ENCODE data around the gene CSF1R.

The CSF1R gene

DNA sequence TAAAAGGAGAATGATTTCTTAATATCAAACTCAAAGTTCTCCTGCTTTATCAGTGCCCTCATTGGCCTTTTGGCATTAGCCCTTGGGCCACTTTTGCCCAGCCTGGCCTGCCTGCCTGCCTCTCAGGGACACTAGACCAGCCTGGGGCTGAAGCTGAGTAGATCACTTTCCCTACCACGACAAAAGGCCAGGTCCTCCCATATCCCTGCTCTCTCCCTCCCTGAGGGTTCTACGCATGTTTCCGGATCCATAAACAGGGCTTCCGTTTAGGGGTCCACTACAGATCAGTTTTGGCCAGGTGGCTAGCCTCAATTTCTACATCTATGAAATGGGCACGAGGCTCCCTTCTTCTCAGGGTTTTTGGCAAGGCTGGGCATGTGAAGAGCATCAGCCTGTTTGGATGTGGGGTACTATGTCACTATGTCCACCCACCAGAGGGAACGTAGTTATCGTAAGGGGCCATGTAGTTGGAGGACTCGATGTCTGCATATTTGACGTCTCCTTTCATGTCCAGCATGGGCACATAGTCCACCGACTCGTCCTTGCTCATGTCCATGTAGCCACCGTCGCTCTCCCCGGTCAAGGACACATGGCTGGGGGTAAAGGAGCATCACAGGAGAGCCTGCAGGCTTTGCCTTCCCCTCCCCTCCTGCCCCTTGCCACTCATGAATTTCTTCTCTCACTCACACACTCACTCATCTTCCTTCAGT, 35.2 kb upstream of the CSF1R start:
- in situ Hi-C loops (cut with MboI; ENCODE audit: low sequenced_read_pairs) = no loop called here

DNA sequence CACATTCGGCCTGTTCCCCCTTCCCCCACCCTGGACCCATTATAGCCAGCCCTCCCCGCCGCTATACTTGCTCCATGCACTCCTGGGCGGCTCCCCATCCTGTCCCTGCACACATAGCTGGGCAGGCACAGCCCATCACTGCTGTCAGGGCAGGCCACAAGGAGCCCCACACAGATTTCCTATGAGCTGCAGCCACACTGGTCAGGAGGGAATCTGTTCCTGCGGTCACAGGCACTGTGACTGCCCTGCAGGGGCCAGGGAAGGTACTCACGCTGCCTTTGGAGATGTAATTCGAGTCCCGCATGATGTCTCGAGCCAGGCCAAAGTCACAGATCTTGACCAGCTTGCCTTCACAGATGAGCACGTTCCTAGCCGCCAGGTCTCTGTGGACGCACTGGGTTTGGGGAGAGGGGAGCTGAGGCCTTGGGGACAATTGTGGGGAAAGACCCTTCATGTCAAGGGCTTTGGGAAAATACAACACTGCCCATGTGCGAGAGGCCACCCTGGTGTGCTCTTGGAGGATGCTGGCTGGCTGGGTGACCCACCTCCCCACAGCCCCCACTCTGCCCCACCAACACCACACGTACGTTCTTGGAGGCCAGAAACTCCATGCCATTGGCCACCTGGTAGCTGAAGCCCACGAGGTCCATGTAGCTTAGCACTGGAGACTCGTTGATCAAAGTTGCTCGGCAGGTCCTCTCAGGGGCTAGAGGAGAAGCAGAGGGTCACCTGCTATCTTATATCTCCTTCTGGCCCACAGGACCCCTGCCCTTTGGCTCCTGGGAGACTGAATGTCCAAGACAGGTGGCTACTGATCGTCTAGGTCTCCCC, 34.5 kb upstream of the CSF1R start:
- in situ Hi-C loops (cut with MboI; ENCODE audit: low sequenced_read_pairs) = no loop called here

DNA sequence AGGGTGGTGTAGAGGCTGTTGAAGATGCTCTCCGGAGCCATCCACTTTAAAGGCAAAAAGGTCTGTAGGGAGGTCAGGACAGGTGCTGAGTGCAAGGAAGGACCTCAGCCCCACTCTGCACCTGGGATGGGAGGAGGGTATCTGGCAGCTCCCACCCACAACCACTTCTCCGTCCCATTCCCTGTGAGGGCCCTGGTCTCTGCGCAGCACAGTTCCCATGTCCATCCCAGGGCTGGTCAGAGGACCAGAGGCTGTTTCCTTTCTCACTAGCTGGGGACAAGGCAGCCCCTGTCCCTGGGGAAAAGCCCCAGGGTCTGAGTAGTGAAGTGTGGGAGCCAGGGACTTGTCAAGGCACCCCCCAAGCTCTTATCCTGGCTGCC, 33.7 kb upstream of the CSF1R start:
- in situ Hi-C loops (cut with MboI; ENCODE audit: low sequenced_read_pairs) = no loop called here

DNA sequence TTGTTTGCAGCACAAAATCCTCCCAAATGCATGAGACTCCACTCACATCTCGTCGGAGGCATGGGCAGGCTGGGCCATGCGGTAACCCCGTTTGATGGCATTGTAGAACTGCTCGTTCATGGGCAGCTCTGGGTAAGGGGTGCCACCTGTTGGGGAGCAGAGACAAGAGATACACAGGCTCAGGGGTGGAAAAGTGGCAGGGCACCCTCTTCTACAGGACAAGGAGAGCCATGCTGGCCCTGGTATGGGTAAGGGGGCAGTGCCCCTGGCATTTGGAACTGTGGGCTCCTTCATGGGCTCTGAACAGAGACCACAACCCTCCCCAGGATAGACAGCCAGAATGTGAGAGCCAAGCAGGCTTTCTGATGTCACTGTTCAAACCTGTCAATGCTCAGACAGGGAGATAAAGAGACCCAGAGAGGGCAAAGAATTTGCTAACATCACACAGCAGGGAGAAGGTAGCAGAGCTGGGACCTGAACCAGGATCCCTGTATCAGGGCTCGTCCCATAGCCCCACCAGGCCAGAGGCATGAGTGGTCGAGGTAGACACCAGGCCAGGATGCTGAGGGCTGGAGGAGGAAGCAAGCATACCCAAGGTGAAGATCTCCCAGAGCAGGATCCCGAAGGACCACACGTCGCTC, 33.2 kb upstream of the CSF1R start:
- in situ Hi-C loops (cut with MboI; ENCODE audit: low sequenced_read_pairs) = no loop called here

DNA sequence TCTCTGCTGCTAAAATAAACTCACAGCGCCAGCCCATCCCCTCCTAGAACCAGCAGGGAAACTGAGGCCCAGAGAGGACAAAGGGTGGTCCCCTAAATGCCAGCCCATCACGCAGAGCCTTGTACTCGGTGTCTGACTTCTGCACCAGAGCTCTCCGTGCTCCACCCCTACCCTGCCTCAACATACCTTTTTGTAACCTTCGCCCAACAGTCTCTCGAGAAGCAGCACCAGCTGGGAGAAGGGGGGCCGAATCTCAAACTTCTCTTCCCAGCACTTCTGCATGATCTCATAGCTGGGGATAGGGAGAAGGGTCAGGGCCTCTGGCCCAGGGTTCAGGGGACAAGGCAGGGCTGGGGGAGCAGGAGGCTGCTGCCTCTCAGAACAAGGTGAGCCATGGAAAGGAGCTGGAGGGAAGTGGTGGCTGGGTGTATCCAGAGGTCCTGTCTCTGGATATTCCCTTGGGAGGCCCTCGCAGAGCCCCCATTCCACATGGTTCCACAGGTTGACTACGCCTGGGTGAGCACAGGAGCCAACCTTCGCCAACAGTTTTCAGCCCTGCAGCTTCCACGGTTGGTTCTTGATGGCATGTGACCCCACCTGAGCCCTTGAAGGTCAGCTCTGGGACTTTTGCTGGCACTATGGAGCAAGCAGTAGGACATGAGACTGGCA, 32.3 kb upstream of the CSF1R start:
- in situ Hi-C loops (cut with MboI; ENCODE audit: low sequenced_read_pairs) = no loop called here

DNA sequence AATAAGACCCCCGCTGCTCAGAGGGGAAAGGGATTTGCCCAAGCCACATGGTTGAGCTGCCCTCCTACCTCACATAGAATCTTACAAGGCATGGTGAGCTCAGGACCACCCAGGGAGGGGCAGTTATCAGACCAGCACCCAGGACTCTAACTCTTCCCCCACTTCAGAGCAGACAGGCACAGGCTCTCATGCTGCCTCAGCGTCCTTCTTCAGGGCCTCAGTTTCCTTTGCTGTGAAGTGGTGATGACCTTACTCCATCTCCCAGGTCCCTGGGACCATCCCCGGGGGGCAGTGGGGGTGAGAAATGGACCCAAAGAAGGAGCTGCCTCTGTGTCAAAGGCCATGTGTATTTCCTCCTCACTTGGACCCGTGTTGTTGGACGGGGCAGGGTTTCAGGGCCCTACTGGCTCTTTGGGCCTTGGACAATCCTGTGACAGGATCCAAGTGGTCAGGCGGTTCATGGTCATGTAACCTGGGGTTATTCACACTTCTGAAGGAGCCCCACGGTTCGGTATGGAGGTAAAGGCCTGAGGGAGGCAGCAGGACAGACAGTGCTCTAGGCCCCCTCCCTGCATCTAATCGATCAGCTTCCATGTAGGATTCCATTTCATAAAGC, 31.7 kb upstream of the CSF1R start:
- in situ Hi-C loops (cut with MboI; ENCODE audit: low sequenced_read_pairs) = no loop called here

DNA sequence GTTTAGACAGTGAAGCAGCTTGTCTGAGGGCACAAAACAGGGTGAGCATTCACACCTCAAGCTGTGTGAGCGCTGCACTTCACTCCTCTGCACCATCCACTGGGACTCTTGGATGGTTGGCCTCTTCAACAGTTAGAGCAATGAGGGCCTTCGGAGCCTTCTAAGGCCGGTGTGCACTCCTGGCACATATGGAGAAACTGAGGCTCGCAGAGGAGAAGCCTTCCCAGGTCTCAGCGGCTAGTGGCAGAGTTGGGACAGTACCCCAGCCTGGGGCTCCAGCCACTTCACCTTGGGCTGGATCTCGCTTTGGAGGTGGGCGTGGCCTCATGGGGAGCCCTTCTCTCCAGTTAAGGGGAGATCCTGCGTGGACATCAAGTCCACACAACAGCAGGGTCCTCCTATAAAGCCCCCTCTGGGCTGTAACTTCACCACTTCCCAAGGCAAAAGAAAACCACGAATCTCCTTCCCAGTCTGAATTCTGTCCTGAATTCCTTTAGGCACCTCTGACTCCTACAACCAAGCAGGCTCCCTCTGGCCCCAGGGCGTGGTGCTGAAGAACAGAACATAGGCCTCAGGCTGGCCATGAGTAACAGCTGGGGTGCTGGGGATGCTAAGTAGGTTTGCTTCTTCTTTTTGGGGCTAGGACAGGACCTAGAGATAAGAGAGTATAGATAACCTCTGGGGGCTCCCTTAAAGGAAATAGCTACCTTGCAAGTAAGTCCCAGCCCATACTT, 30.5 kb upstream of the CSF1R start:
- in situ Hi-C loops (cut with MboI; ENCODE audit: low sequenced_read_pairs) = no loop called here

DNA sequence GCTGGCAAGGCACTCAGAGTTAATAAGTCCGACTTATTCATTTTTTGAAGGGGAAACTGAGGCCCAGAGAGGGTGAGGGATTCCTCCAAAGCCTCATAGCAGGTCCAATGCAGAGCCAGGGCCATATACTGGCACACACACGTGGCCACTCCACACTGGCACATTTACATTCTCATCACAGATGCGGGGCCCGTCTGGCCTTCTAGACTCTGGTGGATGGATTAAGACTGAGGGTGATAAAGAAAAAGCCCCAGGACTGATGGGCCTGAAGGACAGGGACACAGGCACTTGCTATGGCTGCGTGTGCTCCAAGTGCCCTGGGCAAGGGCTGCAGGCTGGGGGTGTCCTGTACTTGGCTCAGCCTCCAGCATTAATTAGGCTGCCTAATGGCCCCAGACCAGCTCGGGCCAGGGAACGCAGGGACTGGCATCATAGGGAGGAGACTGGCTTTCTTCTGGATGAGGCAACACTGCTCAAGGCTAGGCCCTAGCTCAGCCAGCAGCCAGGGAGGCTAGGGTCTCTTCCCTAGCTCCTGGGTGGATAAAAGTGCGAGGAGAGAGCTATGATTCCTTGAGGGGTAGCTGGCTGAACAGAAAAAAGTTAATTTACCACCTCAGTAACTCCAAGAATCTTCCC, 28.5 kb upstream of the CSF1R start:
- in situ Hi-C loops (cut with MboI; ENCODE audit: low sequenced_read_pairs) = no loop called here

DNA sequence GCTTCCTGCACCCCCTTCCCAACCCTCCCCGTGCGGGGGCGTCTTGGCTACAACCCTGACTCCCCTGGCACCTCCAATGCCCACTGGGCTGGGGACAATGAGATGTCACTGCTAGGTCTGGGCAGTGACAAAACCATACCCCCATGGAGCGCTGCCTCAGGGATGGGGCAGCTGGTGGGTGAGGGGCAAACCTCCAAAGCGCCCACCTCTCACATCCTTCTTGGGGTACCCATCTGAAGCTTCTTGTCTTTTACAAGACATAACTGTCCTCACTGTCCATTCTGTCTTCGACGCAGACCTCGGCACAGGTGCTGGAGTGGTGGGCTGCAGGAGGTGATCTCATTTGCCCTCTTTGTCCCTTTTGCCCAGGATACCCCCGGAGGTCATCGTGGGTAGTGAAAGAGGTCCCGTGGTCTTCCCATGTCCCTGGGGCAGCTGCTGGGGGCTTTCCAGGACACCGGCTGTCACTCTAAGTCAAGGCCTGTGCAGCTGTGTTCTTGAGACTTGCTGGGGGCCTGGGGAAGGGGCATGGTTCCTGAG, 27.8 kb upstream of the CSF1R start:
- in situ Hi-C loops (cut with MboI; ENCODE audit: low sequenced_read_pairs) = no loop called here

DNA sequence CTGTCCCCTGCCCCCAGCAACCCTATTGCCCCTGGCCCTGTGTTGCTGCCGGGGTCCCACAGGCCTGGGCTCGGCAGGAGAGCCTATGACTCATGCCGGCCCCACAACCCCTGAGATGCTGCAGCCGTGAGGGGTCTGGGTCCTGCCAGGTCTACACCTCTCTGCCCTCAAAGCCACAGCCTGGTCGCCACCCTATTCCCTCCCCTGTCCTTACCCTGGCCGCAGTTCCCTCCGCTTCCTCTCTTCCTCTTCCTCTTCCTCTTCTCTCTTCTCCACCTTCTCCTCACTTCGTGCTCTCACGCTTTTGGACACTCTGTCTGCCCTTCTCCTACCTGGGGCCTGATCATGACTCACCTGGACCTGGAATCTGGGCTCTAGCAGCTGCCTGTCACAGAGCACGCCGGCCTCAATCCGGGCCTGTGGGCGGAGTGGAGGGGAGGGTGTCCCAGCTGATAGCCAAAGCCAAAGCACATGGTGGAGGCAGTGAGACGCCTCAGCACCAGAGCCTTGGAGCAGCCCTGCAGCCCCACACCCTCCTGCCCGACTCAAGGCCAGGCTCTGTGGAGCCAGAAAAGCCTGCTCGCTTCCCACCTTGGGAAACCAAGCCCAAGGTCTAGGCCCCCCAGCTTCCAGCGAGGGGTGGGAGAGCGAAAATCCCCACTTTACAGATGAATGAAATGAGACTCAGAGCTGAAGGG, 26.8 kb upstream of the CSF1R start:
- in situ Hi-C loops (cut with MboI; ENCODE audit: low sequenced_read_pairs) = no loop called here

DNA sequence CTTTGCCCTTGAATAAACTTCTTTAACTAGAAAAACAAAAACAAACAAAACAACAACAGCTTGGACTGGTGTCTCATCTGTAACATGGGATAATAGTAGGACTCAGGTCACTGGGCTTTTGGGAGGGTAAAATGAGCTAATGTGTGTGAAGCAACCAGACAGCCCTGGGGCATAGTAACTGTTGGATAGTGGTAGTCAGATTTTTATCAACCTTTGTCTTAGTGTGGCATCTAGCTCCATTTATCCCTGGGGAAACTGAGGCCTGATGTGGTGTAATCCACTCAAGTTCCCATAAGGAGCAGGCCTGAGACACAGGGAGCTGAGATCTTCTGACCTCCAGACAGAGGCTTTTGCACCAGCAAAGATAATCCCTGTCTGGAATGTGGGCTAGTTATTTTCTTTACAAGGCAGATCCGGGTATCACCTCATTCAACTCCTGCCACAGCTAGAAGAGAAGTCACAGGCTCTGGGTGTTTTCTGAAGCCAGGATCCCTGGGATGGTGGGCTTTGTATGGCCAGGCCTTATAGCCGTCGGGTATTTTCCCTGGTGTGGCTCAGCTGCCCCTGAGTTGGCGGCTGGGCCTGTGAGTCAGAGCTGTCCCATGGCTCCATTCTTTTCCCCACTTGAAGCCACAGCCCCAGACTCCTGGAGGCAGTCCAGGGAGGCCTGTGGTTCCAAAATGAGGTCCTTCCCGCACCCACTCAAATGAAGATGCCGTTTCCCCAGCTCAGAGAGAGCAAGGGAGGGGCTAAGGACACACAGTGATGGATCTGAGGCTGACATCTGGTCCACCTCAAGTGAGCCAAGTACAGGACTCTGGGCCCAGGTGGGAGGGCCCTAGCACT, 26.1 kb upstream of the CSF1R start:
- in situ Hi-C loops (cut with MboI; ENCODE audit: low sequenced_read_pairs) = no loop called here

DNA sequence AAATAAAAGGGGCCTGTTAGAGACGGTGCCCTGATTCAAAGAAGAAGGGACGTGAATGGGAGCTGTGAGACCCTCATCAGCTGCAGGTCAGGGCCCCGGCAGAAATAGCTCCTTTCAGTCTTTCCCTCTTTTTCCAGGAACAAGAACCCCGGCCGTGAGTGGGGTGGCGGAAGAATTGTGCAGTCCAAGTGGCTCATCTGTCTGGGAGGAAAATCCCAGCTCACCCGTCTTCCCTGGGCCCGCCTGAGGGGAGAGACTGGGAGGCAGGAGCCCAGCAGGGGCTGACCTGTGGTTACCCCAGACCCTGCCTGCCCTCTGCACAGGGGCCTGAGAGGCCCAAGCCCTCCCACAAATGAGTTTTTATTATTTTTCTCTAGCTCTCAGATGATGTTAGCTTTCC, 24.8 kb upstream of the CSF1R start:
- in situ Hi-C loops (cut with MboI; ENCODE audit: low sequenced_read_pairs) = no loop called here

DNA sequence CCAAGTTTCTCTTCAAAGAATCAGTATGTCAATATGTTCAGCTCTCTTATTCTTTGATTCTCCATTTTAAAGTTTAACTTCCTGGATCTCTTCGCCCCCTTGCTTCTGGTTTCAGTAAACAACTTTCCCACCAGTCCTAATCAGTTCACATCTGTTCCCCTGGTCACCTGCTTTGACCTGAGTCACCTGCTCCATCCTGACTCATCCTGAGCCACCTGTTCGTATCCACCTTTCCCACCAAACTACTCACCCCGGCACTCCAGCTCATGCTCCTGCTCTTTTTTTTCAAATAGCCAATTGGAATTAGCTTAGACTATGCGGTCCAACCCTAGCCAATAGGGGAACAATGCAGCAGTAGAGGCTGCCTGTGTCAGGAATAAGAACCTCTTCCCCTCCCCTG, 23.6 kb upstream of the CSF1R start:
- in situ Hi-C loops (cut with MboI; ENCODE audit: low sequenced_read_pairs) = no loop called here

DNA sequence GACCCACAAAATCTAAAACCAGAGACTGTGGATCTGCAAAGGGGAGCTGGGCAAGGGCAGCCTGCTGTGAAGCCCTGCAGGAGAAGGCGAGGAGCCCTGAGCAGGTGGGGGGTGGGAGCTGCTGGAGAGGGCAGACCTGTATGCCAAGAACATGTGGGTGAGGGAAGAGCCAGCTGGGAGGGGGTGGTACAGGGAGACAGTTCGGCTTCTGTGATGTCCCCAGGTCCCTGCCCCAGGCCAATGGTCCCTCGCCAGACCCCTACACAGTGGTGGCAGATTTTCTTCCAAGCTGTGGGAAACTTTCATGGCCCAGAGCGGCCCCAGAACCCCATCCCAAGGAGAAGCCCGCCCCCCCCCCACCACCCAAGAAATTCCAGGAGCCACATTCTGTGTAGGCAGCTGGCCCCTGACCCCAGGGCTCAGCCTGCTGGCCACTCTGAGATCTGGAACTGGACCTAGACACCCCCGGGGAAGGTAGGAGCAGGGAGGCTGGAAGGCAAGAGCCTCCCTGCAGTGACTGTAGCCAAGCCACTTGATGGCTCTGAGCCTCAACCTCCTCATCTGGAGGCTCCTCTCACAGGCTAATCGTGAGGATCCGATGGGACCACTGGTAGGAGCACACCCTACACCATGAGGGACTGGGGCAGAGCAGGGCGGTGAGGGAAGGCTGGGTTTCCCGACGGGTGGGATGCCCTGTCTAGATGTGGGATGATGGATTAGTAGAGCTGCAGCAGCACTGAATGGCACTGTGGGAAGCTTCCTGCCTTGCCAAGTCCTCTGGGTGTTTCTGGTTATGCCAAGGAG, 22.6 kb upstream of the CSF1R start:
- in situ Hi-C loops (cut with MboI; ENCODE audit: low sequenced_read_pairs) = no loop called here

DNA sequence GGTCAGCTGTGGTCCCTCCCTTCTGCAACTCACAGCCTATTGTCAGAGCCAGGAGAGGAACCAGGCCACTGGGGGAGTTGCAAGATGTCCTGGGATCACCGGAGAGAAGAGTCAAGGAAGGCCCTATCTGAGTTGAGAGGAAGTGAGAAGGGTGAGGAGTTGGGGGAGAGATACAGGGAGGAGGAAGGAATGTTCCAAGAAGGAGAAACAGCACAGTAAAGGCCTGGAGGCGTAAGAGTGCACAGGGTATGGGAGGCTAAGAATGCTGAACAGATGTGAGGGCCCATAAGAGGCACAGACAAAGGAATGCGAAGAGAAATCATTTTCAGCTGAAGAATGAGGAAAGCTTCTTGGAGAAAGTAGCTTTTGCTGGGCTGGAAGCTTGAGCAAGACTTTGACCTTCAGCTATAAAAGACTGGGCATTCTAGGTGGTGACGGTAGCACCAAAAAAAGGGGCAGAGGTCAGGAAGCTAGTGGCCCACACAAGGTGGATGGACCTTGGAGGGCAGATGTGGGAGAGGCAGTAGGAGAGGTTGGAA, 21.6 kb upstream of the CSF1R start:
- in situ Hi-C loops (cut with MboI; ENCODE audit: low sequenced_read_pairs) = no loop called here

DNA sequence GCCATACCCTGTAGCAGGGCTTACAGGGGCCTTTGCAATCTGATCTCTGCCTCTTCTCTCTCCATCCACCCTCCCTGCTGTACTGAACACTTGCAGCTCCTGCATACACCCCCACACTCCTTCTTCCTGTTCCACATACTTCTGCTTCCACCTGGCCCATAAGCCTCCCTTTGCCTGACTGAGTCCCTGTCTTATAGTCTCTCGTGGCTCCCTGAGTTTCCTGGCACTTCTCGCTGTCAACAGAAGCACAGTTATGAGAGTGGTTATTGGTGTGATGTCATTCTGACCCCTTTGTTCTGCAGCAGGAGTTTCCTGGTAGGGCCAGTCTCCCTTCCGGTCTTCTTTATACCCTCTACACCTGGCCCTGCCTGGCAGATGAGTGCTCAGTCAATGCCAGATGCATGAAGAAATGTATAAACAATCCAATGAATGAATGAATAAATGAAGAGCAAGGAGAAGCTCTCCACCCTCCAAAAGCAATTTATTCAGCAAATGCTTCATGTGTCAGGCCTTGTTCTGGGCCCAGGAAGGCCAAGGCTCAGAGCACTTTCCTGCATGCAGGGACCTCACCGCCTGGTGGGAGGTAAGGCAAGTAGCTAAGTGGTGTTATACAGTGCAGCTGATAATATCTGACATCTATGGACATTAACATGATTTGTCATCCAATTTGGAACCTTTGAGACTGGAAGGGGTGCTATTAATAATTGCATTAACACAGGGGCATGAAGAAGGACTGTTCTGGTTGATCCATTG, 20.5 kb upstream of the CSF1R start:
- in situ Hi-C loops (cut with MboI; ENCODE audit: low sequenced_read_pairs) = no loop called here
